ENCODE measurements around the gene PLIN1. TPM values are rescaled to one million over a fixed set of nuclear protein-coding genes. Genes with fewer than 3 reads are reported as not detected.

The PLIN1 gene
- total RNA-seq, 1 donor from 2014 or later: 1.3 TPM

DNA sequence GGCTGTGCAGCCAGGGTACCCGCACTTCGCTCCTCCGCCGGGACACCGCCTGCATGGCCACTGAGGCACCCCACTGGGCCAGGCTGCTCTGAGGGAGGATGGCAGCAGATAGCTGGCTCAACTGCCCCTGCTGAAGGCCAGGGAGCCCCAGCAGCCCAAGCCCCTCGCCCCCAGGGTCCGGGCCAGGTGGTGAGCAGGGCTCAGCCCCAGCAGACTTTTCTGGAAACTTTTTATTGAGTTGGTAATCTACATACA is 11.5 kb downstream of the PLIN1 start:
- TF ChIP-seq, protein P1, sequence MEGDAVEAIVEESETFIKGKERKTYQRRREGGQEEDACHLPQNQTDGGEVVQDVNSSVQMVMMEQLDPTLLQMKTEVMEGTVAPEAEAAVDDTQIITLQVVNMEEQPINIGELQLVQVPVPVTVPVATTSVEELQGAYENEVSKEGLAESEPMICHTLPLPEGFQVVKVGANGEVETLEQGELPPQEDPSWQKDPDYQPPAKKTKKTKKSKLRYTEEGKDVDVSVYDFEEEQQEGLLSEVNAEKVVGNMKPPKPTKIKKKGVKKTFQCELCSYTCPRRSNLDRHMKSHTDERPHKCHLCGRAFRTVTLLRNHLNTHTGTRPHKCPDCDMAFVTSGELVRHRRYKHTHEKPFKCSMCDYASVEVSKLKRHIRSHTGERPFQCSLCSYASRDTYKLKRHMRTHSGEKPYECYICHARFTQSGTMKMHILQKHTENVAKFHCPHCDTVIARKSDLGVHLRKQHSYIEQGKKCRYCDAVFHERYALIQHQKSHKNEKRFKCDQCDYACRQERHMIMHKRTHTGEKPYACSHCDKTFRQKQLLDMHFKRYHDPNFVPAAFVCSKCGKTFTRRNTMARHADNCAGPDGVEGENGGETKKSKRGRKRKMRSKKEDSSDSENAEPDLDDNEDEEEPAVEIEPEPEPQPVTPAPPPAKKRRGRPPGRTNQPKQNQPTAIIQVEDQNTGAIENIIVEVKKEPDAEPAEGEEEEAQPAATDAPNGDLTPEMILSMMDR (IDR thresholded peaks at IDR 0.05): no peak
- Histone ChIP-seq H3K9me3 (no peaks in the 10 kb centered on the region), H3K27ac (no peak overlapping the region), H3K27me3 (ENCODE audit: low read depth) (no peaks in the 10 kb centered on the region), H3K4me3 (no peak overlapping the region), H3K36me3 (no peaks in the 10 kb centered on the region), H3K4me1 (peaks cover 18% of the 10 kb centered on the region)
- no peak for ATAC-seq
- no peak for DNase-seq
- intact Hi-C loops (cut with DNase I): no loop called here

- Histone ChIP-seq H3K27me3 (ENCODE audit: low read depth) (no peaks in the 10 kb centered on the region), H3K9me3 (no peaks in the 10 kb centered on the region), H3K36me3 (no peaks in the 10 kb centered on the region), H3K4me3 (no peak overlapping the region), H3K4me1 (peaks cover 21% of the 10 kb centered on the region), H3K27ac (no peak overlapping the region)
- TF ChIP-seq, protein P1 (IDR thresholded peaks at IDR 0.05): no peak
- ATAC-seq (no peak), DNase-seq (no peak)
- intact Hi-C loops (cut with DNase I): no loop called here
These were observed 12.1 kb downstream of the PLIN1 start for GRCh38 chr15:89666858-89667705.

DNA sequence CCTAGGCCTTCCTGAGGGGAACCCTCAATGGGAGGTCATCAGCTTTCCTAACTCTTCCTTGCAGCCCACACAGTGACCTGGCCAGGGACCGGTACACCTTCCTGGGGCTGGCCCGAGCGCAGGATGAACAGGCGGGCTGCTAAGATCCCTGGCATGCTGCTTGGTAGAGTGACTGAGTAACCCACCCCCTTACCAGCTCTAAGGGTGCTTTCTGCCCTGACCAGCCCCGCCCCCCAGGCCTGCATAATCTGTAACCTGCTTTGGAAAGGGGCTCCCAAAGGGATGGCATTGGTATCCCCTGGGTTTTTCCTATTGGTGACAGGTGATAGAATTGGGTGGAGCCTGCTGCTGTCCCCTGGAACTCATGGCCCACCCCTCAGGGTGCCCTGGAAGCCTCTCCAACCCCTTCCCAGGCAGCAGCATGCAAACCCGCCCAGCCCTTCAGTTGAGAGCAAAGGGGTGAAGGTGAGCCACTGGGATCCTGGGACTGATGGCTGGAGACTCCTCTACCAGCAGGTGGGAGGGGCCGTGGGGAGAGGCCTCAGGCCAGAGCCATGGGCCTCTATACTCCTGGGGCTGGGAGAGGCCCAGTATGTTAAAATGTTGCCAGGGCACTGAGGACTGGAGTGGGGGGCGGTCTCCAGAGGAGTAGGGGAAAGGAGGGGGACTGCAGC is 12.8 kb downstream of the PLIN1 start:
- Histone ChIP-seq H3K27ac (peak overlapping the region; percentile 84), H3K9me3 (no peaks in the 10 kb centered on the region), H3K4me1 (peaks cover 21% of the 10 kb centered on the region), H3K36me3 (no peaks in the 10 kb centered on the region), H3K27me3 (ENCODE audit: low read depth) (no peaks in the 10 kb centered on the region), H3K4me3 (peak overlapping the region; percentile 57)
- TF ChIP-seq, protein P1 (IDR thresholded peaks at IDR 0.05): no peak
- no peak for DNase-seq
- ATAC-seq: peak; percentile 13 to 25
- intact Hi-C loops (cut with DNase I): no loop called here

- peak; percentile 73 for DNase-seq
- peak overlapping the region; percentile 57 for H3K4me3 ChIP-seq
- intact Hi-C loops (cut with DNase I): no loop called here
These were observed 13.6 kb downstream of the PLIN1 start for GRCh38 chr15:89665449-89666181.

More at GRCh38 chr15:89665449-89666181, 13.6 kb downstream of the PLIN1 start:
- H3K9me3 ChIP-seq: no peaks in the 10 kb centered on the region
- H3K27me3 ChIP-seq (ENCODE audit: low read depth): no peaks in the 10 kb centered on the region
- ATAC-seq: peak; percentile 79 to 82
- H3K36me3 ChIP-seq: no peaks in the 10 kb centered on the region
- H3K27ac ChIP-seq: peak overlapping the region; percentile 84
- TF ChIP-seq, protein P1 (IDR thresholded peaks at IDR 0.05): no peak
- H3K4me1 ChIP-seq: peaks cover 21% of the 10 kb centered on the region

Data from lower lobe of right lung (tissue), 2 donors.